HFFc6 (cell line): Measurements from ENCODE around the gene VCP. TPM values are rescaled to one million over a fixed set of nuclear protein-coding genes. Genes with fewer than 3 reads are reported as not detected.

Source experiments
- DNase-seq: peaks from one replicate; pipeline ENCODE4 v3.0.0-alpha.2; 2018
- H3K27ac Mint-ChIP-seq: 2 replicates; pipeline ENCODE4 v1.8.0; 2020; ENCODE audit warnings: mild to moderate bottlenecking, mixed read lengths
- H3K27me3 Mint-ChIP-seq: 2 replicates; pipeline ENCODE4 v1.8.0; 2021; ENCODE audit warnings: mild to moderate bottlenecking, moderate library complexity, mixed read lengths; ENCODE audit not compliant: insufficient read depth
- H3K36me3 Mint-ChIP-seq: 2 replicates; pipeline ENCODE4 v1.8.0; 2021; ENCODE audit warnings: low read depth, mixed read lengths
- H3K4me1 Mint-ChIP-seq: 2 replicates; pipeline ENCODE4 v1.8.0; 2020; ENCODE audit warnings: low read depth, mixed read lengths
- H3K4me3 Mint-ChIP-seq: 2 replicates; pipeline ENCODE4 v1.8.0; 2020; ENCODE audit warnings: mild to moderate bottlenecking, moderate library complexity, mixed read lengths
- H3K9me3 Mint-ChIP-seq: 2 replicates; pipeline ENCODE4 v1.8.0; 2020; ENCODE audit warnings: mild to moderate bottlenecking, mixed read lengths
- CTCF ChIP-seq: fragments of 200-600 bp; sonication (generic); IDR thresholded peaks from 2 replicates; pipeline ENCODE4 v1.5.0; 2021; ENCODE audit warnings: antibody characterized with exemption, mild to moderate bottlenecking
- total RNA-seq, 6 experiments: library from RNA; stranded (reverse); fragmentation: NEBNext Ultra II Directional; extraction: Animal tissue kit (Norgen Biotek cat#: 25700); gene quantifications; 2 replicates in 1 of 6; 3 replicates in 5 of 6; pipeline ENCODE4 v1.2.3, GENCODE V29; 2021

The VCP gene
- total RNA-seq, 6 experiments from 2014 or later = 324 to 457 (median 374) TPM

DNA sequence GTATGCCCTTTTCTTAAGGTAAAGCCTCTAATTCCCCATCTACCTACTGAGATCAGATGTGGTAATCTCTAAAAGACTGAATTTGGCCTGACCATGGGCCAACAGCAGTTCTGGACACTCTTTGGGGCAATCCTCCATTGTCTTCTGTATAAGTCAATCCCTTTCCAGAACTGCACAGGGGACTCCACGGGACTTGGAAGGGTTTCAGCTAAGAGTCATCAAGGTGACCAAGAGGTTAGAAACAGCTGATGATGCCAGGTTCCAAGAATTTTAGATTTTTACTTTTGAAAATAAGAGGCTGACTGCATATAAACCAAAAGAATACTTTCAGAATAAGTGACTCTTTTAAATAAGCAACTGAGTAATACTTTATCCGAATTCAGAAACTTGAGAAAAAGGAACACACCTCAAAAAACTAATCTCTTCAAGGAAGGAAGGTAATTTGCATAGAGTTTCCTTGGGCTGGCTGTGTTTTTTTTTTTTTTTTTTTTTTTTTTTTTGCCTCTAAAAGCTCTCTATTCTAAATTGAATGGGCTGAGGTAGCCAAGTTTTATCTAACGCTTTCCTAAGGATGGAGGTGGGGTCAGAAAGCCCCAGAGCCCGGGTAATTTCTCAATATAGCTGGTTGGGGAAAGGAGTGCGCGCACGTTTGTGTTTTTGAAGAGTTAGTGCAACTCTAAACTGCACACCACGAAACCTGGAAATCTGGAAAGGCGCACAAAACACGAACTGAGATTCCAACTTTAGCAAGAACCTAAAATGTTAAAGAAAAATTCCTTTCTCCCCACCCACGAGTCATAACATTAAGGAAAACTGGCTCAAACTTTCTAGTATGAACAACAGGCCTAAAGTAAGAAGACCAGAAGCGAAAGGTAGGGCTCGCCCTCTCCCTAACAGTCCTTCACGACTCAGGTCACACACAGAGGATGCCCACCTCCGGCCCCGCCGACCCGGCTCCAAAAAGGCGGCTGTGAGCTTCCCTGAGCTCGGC, 1.3 kb downstream of the VCP start:
- peaks cover 57% of the 10 kb centered on the region for H3K4me1 Mint-ChIP-seq
- peaks cover 3% of the 10 kb centered on the region for H3K27me3 Mint-ChIP-seq
- TF ChIP-seq CTCF = no peak
- H3K9me3 Mint-ChIP-seq = no peaks in the 10 kb centered on the region
- H3K36me3 Mint-ChIP-seq = peaks cover 51% of the 10 kb centered on the region
- peak overlapping the region; percentile 98 for H3K27ac Mint-ChIP-seq
- peak overlapping the region; percentile 99 for H3K4me3 Mint-ChIP-seq
- peak; percentile 37 for DNase-seq

DNA sequence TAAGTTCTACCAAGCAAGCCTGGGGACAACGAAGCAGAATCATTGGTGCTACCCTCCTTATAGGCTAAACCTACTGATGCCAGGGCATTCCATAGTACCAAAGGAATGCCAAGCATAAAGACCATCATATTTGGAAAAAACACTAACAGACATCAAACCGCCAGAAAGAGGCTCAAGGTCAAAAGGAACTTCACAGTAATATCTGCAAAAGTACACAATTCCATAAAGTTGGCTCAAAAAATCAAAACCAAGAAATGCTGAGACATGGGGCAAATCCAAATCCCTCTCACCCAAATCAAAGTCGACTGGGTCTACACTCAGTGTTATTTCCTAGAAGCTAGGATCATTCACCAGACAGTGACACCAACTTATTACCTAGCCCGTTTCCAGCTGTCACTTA, 3.4 kb downstream of the VCP start:
- H3K27me3 Mint-ChIP-seq = peaks cover 3% of the 10 kb centered on the region
- H3K4me3 Mint-ChIP-seq = peak overlapping the region; percentile 99
- no peak for DNase-seq
- H3K9me3 Mint-ChIP-seq = no peaks in the 10 kb centered on the region
- H3K27ac Mint-ChIP-seq = peak overlapping the region; percentile 31; the same call in 1 of the 2 replicates
- peaks cover 56% of the 10 kb centered on the region for H3K36me3 Mint-ChIP-seq
- no peak for TF ChIP-seq CTCF
- peaks cover 57% of the 10 kb centered on the region for H3K4me1 Mint-ChIP-seq

GRCh38 chr9:35067056-35067455, 5.4 kb downstream of the VCP start:
- Mint-ChIP-seq H3K4me3 (no peak overlapping the region), H3K9me3 (no peaks in the 10 kb centered on the region), H3K27ac (peak overlapping the region; percentile 15; the same call in 1 of the 2 replicates), H3K27me3 (no peaks in the 10 kb centered on the region; the same call in none of the 2 replicates), H3K4me1 (peaks cover 45% of the 10 kb centered on the region), H3K36me3 (peaks cover 67% of the 10 kb centered on the region)
- no peak for TF ChIP-seq CTCF
- DNase-seq = no peak

DNA sequence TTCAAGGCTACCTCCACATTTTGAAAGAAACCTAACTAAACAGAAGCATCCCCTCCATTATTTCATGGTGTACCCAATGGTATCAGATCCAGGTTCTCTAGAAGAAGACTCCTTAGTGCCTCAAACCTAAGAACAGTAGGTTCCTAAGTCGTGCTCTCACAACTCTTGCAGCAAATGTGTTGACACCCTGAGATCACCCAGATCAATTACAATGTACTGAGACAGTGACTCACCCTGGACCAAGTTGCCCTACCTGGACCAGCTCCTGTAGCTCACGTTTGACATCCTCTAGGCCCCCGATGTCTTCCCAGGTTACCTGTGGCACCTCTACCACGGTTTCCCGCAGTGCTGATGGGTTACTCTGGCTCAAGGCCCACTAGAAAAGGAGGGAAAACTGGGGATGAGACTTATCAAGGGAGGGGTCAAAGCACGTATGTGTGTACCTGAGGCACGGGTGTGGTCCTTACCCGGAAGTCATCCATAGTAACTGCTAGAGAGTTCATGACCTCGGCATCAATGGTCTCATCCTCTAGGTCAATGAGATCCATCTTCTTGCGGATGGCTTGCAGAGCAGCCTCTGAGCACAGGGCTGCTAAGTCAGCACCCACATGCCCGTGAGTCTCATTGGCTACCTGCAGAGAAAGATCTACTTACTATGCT, 11.7 kb downstream of the VCP start:
- Mint-ChIP-seq H3K36me3 (peaks cover 77% of the 10 kb centered on the region), H3K4me1 (no peaks in the 10 kb centered on the region), H3K27ac (no peak overlapping the region; the same call in 1 of the 2 replicates), H3K4me3 (no peak overlapping the region), H3K27me3 (peaks cover 12% of the 10 kb centered on the region), H3K9me3 (no peaks in the 10 kb centered on the region)
- TF ChIP-seq CTCF = no peak
- no peak for DNase-seq

DNA sequence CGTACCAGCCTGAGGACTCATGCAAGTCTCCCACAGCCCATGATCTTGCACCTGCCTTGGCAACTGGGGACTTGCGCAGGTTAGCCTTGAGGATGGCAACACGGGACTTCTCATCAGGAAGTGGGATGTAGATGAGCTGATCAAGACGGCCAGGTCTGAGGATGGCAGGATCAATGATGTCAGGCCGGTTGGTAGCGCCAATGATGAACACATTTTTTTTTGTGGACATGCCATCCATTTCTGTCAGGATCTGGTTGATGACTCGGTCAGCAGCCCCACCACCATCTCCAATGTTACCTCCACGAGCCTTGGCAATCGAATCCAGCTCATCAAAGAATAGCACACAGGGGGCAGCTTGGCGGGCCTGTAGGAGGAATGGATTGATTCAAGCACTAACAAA, 13.0 kb downstream of the VCP start:
- H3K4me3 Mint-ChIP-seq = no peak overlapping the region
- peak overlapping the region; percentile 60 for H3K27ac Mint-ChIP-seq
- H3K36me3 Mint-ChIP-seq = peaks cover 82% of the 10 kb centered on the region
- DNase-seq = no peak
- no peak for TF ChIP-seq CTCF
- peaks cover 12% of the 10 kb centered on the region for H3K27me3 Mint-ChIP-seq
- H3K4me1 Mint-ChIP-seq = no peaks in the 10 kb centered on the region
- no peaks in the 10 kb centered on the region for H3K9me3 Mint-ChIP-seq
